K562 (cell line): Measurements from ENCODE around the gene SPEG. TPM values are rescaled to one million over a fixed set of nuclear protein-coding genes. Genes with fewer than 3 reads are reported as not detected.

Experiments used
- BCLAF1 ChIP-seq, 2 experiments: fragments of 450-650 bp in 1 of 2; IDR thresholded peaks; 2 replicates each; pipeline ENCODE4 v1.6.1; 2011 to 2017; ENCODE audit warnings: low read depth in 2 of 2, antibody characterized with exemption in 1 of 2, borderline replicate concordance in 1 of 2, low read length in 1 of 2, mild to moderate bottlenecking in 1 of 2, mixed read lengths in 1 of 2; ENCODE audit not compliant: control insufficient read depth in 1 of 2
- DPF2 ChIP-seq: fragments of 450-650 bp; IDR thresholded peaks from 2 replicates; pipeline ENCODE4 v1.6.1; 2016
- HNRNPL ChIP-seq: fragments of 200-400 bp; formaldehyde crosslinking; IDR thresholded peaks from 2 replicates; pipeline ENCODE4 v1.6.1; 2017; ENCODE audit warnings: low read depth, mild to moderate bottlenecking, low read length
- ILK ChIP-seq: fragments of 450-650 bp; IDR thresholded peaks from 2 replicates; pipeline ENCODE4 v1.6.1; 2016; ENCODE audit warnings: missing genetic modification characterization, low read depth, mild to moderate bottlenecking, missing compliant biosample characterization, moderate library complexity, borderline replicate concordance
- IRF9 ChIP-seq: fragments of 450-650 bp; IDR thresholded peaks from 2 replicates; pipeline ENCODE4 v1.6.1; 2016; ENCODE audit warnings: missing biosample characterization, missing genetic modification characterization
- KDM5B ChIP-seq: fragments of 200-600 bp; sonication (generic); IDR thresholded peaks from 2 replicates; pipeline ENCODE4 v1.6.1; 2012; ENCODE audit warnings: low read depth, mild to moderate bottlenecking, moderate library complexity, low read length, control low read depth, inconsistent platforms; ENCODE audit not compliant: insufficient replicate concordance
- NR3C1 ChIP-seq: sonication (generic); formaldehyde crosslinking; IDR thresholded peaks from 2 replicates; pipeline ENCODE4 v1.8.1; 2022; ENCODE audit warnings: missing genetic modification reagents
- PCBP2 ChIP-seq: fragments of 200-400 bp; formaldehyde crosslinking; IDR thresholded peaks from 2 replicates; pipeline ENCODE4 v1.6.1; 2018; ENCODE audit warnings: low read length, low read depth, mild to moderate bottlenecking, moderate library complexity; ENCODE audit not compliant: poor library complexity, severe bottlenecking
- PYGO2 ChIP-seq: fragments of 450-650 bp; IDR thresholded peaks from 2 replicates; pipeline ENCODE4 v1.6.1; 2016; ENCODE audit warnings: mild to moderate bottlenecking, missing genetic modification characterization, moderate library complexity, missing compliant biosample characterization
- RNF219 ChIP-seq: fragments of 250-450 bp; sonication (Bioruptor Pico); IDR thresholded peaks from 2 replicates; pipeline ENCODE4 v1.5.0; 2022; ENCODE audit warnings: mild to moderate bottlenecking
- U2AF2 ChIP-seq: fragments of 200-400 bp; formaldehyde crosslinking; optimal IDR thresholded peaks from 2 replicates; pipeline ENCODE3; 2017; ENCODE audit warnings: low read depth, mild to moderate bottlenecking, low read length
- XRCC4 ChIP-seq: IDR thresholded peaks from one replicate; pipeline ENCODE4 v1.6.1; 2011; ENCODE audit not compliant: insufficient read depth, insufficient read length; ENCODE audit errors: extremely low read depth
- ZNF282 ChIP-seq: sonication (generic); formaldehyde crosslinking; IDR thresholded peaks from 2 replicates; pipeline ENCODE4 v1.8.1; 2023; ENCODE audit warnings: missing genetic modification reagents
- ZNF740 ChIP-seq, 3 experiments: fragments of 200-800 bp in 1 of 3; sonication (Bioruptor generic) in 1 of 3; sonication (generic) in 1 of 3; formaldehyde crosslinking in 1 of 3; IDR thresholded peaks; 2 replicates each; pipeline versions ENCODE4 v1.6.1 to v1.8.0; 2016 to 2022; ENCODE audit warnings: mild to moderate bottlenecking in 2 of 3, missing compliant biosample characterization in 2 of 3, missing genetic modification characterization in 2 of 3, missing genetic modification reagents in 1 of 3
- ZNF76 ChIP-seq: fragments of 250-450 bp; sonication (Bioruptor Pico); IDR thresholded peaks from 2 replicates; pipeline ENCODE4 v1.4.0; 2020; ENCODE audit warnings: mild to moderate bottlenecking, moderate library complexity, borderline replicate concordance
- ZNF778 ChIP-seq: fragments of 450-650 bp; formaldehyde crosslinking; IDR thresholded peaks from 2 replicates; pipeline ENCODE4 v1.4.0; 2020; ENCODE audit warnings: mild to moderate bottlenecking, moderate library complexity
- polyA plus RNA-seq, 8 experiments: library from polyadenylated mRNA; depleted of rRNA in 4 of 8; stranded (reverse) in 5 of 8; unstranded in 3 of 8; fragments of >200 nt; fragmentation: Nextera tagmentation in 2 of 8; fragmentation: Illumina TruSeq in 1 of 8; extraction: Ambion mirVana in 2 of 8; extraction: Trizol in 1 of 8; gene quantifications; 2 replicates each; pipeline versions ENCODE4 v1.2.1 to v1.2.3, GENCODE V29; 2011 to 2014; ENCODE audit warnings: inconsistent platforms in 1 of 8, missing spikeins in 1 of 8
- total RNA-seq, 7 experiments: library from RNA; depleted of rRNA in 6 of 7; stranded (reverse); fragments of >200 nt in 6 of 7; fragmentation: Illumina TruSeq in 2 of 7; extraction: Trizol in 2 of 7; gene quantifications; 2 replicates each; pipeline versions ENCODE4 v1.2.1 to v1.2.3, GENCODE V29; 2011 to 2021; ENCODE audit warnings: low replicate concordance in 1 of 7

SPEG gene
- total and polyA plus RNA-seq, 9 of the 15 experiments (the other 6 are each of a cell fraction or from before 2014, with no cell fraction given), result 0.49 to 8.7 (median 3.0) TPM

- TF ChIP-seq IRF9 (tag) (no peak), XRCC4 (no peak), ZNF76 (CRISPR knock-in tag) (no peak), HNRNPL (peak; percentile 60; the same call in 1 of the 2 replicates), PCBP2 (no peak), KDM5B (no peak), ILK (tag) (no peak), ZNF778 (CRISPR knock-in tag) (no peak), RNF219 (no peak), ZNF282 (CRISPR knock-in tag) (no peak), ZNF740 (CRISPR knock-in tag; IDR thresholded peaks at IDR 0.05) (no peak), ZNF740 (tag; IDR thresholded peaks at IDR 0.05) (peak in 1 of 2 experiments; percentile 73; a peak in 2 of 4 replicates), NR3C1 (CRISPR knock-in tag) (no peak), U2AF2 (no peak), PYGO2 (tag) (0 out of 2 replicates have a peak, but pooled peaks have one; percentile 64), DPF2 (peak; percentile 99), BCLAF1 (IDR thresholded peaks at IDR 0.05; ENCODE audit: borderline replicate concordance in 1 of 2, control insufficient read depth in 1 of 2, low read depth in 2 of 2, low read length in 1 of 2) (0 out of 4 replicates have a peak, but pooled peaks of 1 of the 2 experiments have one; percentile 43)
Observed at GRCh38 chr2:219509780-219510511, 75.3 kb downstream of the SPEG start (continued).
